ENCODE data around the gene MMAA.
"Not testable (repeated sequence)": the region's sequence is repeated elsewhere in the genome, so short reads cannot be mapped to it uniquely, and the experiment has no call there.

Gene MMAA

DNA sequence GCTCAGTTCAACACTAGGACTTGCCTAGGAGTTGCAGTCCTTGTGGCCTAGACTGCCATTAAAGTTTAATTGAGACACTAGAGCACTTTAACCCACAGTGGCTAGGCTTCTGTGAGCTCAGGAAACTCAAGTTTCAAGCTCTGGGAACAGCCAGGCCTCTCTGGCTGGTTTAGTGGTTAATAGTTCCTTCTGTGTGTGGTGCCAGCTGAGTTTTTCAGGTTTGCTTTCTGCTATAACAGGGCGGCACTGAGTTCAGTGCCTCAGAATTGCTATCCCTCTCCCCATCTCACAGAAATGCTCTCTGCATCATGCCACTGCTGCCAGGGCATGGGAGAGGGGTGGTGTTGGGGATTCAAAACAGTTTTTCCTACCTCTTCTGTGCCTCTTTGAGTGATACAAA, 15.9 kb downstream of the MMAA start:
- no peak for DNase-seq (ENCODE audit: low read depth in 2 of 2)

DNA sequence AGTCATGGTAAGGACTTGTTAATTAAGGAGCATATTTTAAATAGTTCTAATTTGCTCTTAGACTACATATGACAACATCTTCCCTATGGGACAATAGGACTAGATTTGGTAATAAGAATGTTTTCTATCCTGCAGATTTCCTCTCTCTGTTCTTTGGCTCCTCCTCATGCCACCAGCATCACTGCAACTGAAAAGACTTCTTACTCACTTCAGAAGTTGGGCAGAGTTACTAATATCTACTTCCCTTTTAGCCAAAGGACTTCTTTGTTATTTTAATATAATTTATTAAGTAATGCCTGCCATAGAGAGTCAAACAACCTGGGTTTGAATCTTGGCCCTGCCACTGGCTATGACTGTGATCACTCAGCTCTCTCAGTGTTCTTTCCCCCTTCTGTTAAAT, 16.4 kb downstream of the MMAA start:
- no peak for DNase-seq (ENCODE audit: low read depth in 2 of 2)

DNA sequence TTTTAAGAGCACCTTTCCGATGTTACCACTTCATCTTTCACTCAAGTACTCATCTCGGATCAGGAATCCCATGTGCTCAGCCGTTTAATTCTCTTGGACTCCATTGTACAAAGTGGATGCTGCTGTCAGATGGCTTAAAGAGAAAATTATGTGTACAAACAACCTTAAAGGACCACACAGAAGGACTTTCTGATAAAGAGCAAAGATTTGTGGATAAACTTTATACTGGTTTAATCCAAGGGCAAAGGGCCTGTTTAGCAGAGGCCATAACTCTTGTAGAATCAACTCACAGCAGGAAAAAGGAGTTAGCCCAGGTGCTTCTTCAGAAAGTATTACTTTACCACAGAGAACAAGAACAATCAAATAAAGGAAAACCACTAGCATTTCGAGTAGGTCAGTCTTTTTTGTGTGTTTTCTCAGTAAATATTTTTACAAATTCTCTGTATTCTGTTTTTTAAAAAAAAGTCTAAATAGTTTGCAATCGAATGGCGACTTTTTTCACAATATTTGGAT, 20.1 kb downstream of the MMAA start:
- DNase-seq (ENCODE audit: low read depth in 2 of 2), result no peak

GRCh38 chr4:145640236-145640635, 21.1 kb downstream of the MMAA start:
- not testable (repeated sequence) for DNase-seq (ENCODE audit: low read depth in 2 of 2)

DNA sequence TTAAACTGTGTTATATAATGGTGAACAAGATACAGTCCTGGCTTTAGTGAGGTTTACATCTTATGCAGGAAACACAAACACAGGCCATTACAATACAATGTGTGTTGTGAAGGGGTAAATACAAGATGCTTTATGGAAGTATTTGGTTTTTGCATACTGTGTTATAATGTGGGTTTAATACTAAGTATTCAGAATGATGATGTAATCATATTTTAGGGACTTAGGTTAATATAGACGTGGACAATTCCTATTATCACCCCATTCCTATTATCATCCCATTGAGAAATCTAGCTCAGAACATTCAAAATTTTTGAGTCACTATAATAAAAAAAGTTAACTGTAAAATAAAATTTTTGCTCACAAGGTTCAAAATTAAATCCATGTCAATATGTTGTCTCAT, 24.1 kb downstream of the MMAA start:
- no peak for DNase-seq (ENCODE audit: low read depth in 2 of 2)

DNA sequence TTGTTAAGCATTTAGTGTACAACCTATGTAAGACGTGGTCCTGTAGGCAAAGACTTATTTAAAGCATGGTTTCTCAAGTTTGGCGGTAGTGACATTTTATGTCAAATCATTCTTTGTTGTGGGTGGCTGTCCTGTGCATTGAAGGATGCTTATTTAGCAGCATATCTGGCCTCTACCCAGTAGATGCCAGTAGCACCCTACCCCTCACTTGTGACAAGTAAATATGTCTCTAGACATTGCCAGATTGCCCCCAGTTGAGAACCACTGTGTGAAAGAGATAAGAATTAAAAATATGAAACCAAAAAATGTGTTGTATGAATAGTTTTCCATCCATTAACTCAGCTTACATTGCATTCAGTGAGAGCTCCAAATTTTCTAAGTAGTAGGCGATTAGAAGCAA, 25.5 kb downstream of the MMAA start:
- no peak for DNase-seq (ENCODE audit: low read depth in 2 of 2)

GRCh38 chr4:145656156-145656555, 37.0 kb downstream of the MMAA start:
- no peak for DNase-seq (ENCODE audit: low read depth in 2 of 2)

DNA sequence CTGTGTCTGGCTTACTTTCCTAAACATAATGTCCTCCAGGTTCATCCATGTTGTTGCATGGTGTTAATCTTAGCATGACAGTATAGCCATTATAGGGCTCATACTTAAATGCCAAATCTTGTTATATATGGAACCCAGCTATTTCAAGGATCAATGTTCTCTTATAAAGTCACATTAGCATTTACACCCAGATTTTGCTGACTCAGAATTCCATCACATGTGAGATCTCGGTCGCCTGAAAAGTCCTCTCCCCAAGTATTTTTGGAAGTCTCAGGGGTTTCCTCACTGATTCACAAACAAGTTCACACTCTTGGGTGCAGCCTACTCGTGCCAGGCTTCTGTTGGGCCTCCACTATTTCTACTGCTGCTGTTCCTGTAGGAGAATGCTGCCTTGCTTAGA, 40.9 kb downstream of the MMAA start:
- DNase-seq (ENCODE audit: low read depth in 2 of 2), result no peak

- no peak for DNase-seq (ENCODE audit: low read depth in 2 of 2)
Observed at GRCh38 chr4:145663194-145663593, 44.0 kb downstream of the MMAA start.

DNA sequence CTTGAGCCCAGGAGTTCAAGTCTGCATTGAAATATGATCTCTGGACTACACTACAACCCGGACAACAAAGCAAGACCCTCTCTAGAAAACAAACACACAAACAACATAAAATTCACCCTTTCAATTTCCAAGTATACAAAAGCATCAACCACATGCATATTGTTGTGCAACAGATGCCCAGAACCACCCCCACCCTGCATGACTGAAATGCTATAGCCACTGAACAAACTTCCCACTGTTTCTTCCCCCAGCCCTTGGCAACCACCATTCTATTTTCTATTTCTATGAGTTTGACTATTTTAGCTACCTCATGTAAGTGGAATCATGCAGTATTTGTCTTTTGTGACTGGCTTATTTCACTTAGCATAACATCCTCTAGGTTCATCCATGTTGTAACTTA, 46.6 kb downstream of the MMAA start:
- DNase-seq (ENCODE audit: low read depth in 2 of 2), result no peak

GRCh38 chr4:145670422-145670821, 51.2 kb downstream of the MMAA start:
- no peak for DNase-seq (ENCODE audit: low read depth in 2 of 2)

DNA sequence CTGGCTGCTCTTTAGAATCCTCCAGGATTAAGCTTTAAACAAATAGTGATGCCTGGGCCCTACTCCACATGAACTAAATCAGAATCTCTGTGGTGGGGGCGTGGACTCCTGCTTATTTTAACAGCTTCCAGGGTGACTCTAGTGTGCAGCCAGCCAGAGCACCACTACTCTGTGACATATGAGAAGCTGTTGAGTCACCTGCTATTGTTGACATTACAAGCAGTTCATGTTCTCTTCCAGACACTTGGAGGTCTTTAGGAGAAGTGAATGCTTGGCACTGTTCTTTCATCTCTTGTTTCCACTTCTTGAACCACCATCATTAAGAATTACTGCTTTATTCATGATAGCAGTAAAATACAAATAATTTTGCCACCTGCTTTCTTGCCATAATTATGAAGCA, 60.3 kb downstream of the MMAA start:
- DNase-seq (ENCODE audit: low read depth in 2 of 2), result no peak

- DNase-seq (ENCODE audit: low read depth in 2 of 2), result no peak
Observed at GRCh38 chr4:145679991-145680455, 60.8 kb downstream of the MMAA start, which contains the start of gene C4orf51. C4orf51 (plus strand) TSS chr4:145680146; CDS start chr4:145680204, 58 bp downstream.

DNA sequence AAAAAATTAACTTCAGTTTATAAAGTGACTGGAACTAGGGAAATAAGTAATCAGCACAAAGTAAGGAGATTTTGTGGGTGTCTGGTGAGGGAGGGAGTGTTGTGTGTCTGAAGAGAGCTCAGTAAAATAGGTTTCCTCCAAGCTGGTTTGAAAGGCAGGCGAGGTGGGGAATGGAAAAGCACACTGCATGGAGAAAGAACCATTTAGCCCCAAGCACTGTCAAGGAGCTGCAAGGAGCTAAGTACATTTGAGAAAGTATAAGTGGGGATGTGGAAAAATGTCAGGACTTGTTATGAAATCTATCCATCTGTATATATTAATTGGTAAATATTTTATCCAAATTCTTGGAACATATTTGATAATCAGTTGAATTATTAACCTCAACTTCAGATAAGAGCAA, 61.7 kb downstream of the MMAA start:
- DNase-seq (ENCODE audit: low read depth in 2 of 2), result no peak

GRCh38 chr4:145681518-145681917, 62.3 kb downstream of the MMAA start:
- no peak for DNase-seq (ENCODE audit: low read depth in 2 of 2)

DNA sequence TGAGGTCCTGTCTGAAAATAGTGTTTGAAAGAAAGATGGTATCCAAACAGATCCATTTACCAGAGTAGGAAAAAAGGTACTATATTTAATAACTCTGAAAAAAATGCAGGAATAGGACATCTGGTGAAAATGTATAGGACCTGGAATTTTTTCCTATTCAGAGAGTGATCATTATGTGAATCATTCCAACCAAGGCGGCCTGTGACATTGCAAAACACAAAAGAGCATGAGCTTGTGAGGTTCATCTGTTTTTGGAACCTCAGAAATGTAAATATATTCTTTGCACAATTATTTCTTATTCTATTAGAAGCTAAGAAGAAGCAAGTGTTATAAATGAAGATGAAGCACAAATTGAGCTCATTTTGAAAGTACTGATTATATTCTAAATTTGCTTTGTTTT, 62.8 kb downstream of the MMAA start:
- no peak for DNase-seq (ENCODE audit: low read depth in 2 of 2)

DNA sequence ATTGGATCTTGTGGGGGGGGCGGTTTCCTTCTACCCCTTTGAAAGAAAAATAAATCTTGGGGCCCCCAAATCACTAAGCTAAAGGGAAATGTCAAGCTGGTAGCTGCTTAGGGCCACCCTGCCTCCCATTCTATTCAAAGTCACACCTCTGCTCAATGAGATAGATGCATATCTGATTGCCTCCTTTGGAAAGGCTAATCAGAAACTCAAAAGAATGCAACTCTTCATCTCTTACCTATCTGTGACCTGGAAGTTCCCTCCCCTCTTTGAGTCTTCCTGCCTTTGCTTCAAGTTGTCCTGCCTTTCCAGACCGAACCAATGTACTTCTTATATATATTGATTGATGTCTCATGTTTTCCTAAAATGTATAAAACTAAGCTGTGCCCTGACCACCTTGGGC, 67.8 kb downstream of the MMAA start:
- DNase-seq (ENCODE audit: low read depth in 2 of 2), result no peak

GRCh38 chr4:145690610-145691009, 71.4 kb downstream of the MMAA start:
- no peak for DNase-seq (ENCODE audit: low read depth in 2 of 2)

DNA sequence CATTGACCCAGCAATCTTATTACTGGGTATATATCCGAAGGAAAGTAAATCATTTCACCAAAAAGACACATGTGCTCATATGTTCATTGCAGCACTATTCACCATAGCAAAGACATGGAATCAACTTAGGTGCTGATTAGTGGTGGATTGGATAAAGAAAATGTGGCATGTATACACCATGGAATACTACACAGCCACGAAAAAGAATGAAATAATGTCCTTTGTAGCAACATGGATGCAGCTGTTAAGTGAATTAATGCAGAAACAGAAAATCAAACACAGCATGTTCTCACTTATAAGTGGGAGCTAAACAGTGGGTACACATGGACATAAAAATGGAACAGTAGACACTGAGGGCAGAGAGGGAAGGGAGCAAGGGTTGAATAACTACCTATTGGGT, 72.2 kb downstream of the MMAA start:
- not testable (repeated sequence) for DNase-seq (ENCODE audit: low read depth in 2 of 2)

DNA sequence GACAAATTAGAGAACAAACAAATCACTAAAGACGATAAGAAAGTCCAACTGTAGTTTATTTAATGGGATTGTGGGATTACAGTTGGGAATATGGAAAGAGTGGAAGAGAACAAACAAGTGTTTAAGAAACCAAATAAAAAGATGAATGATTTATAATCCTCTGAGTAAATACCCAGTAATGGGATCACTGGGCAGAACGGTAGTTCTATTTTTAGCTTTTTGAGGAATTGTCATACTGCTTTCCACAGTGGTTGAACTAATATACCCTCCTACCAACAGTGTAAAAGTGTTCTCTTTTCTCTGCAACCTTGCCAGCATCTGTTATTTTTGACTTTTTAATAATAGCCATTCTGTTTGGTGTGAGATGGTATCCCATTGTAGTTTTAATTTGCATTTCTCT, 75.7 kb downstream of the MMAA start:
- DNase-seq (ENCODE audit: low read depth in 2 of 2), result no peak

- no peak for DNase-seq (ENCODE audit: low read depth in 2 of 2)
Observed at GRCh38 chr4:145697332-145697731, 78.1 kb downstream of the MMAA start.

DNA sequence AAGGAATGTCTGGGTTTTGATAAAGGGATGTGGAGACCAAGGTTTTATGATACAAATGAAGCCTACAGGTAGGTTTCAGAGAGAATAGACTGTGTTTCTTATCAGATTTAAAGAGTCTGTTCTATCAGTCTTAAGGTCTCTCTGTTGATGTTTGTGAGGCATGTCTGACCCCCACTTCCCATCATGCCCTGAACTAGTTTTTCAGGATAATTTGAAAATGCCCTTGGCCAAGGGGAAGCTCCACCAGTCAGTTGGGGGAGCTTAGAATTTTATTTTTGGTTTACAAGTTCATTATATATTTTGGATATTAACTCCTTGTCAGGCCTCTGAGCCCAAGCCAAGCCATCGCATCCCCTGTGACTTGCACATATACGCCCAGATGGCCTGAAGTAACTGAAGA, 79.3 kb downstream of the MMAA start:
- no peak for DNase-seq (ENCODE audit: low read depth in 2 of 2)

- no peak for DNase-seq (ENCODE audit: low read depth in 2 of 2)
Observed at GRCh38 chr4:145703850-145704497, 84.8 kb downstream of the MMAA start.

DNA sequence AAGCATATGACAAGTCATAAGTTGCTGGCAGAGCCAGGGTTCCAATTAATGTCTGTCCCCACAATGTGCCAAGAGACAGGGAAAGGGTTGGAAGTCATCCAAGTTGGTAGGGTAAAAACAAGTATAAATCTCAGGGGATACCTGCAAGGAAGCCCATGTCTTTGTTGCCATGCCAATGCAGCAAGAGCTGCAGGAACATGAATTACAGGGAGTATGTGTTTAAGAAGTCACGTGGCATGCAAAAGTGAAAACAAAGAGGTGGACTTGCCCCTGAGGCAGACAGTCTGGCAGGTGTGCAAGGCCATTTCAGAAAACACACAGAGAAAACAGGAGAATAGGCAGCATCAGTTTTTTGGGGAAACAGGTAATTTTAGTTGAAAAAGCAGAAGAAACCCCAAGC, 90.2 kb downstream of the MMAA start:
- DNase-seq (ENCODE audit: low read depth in 2 of 2), result no peak
